ENCODE measurements around the gene CCDC59. TPM values are rescaled to one million over a fixed set of nuclear protein-coding genes. Genes with fewer than 3 reads are reported as not detected.

The CCDC59 gene
- total and polyA plus RNA-seq, 10 of the 15 experiments (the other 5 are each of a cell fraction or from before 2014, with no cell fraction given), result 30.4 to 128 (median 84.0) TPM

- Histone ChIP-seq H3K27ac (ENCODE audit: control insufficient read depth, insufficient read depth) (no peak overlapping the region), H3K4me3 (no peak overlapping the region), H3K9me3 (replicated peaks; ENCODE audit: control insufficient read depth, insufficient read depth, low read length) (no peaks in the 10 kb centered on the region), H3K79me2 (ENCODE audit: control insufficient read depth, insufficient read depth, low read length) (no peaks in the 10 kb centered on the region), H3K36me3 (ENCODE audit: control insufficient read depth in 2 of 2, insufficient read depth in 2 of 2, low read length in 1 of 2) (peaks cover 0 to 4% of the 10 kb centered on the region in 2 experiments; a peak in 2 of 4 replicates), H3K4me1 (ENCODE audit: control insufficient read depth, insufficient read depth, low read length) (no peaks in the 10 kb centered on the region), H3K9ac (ENCODE audit: control insufficient read depth, insufficient read depth, low read length) (no peak overlapping the region), H3K4me2 (ENCODE audit: control insufficient read depth, insufficient read depth) (no peak overlapping the region), H4K20me1 (ENCODE audit: control insufficient read depth, insufficient read depth) (no peaks in the 10 kb centered on the region), H3K27me3 (replicated peaks in 1 of 2; ENCODE audit: control insufficient read depth in 2 of 2, insufficient read depth in 2 of 2, low read length in 1 of 2) (no peaks in the 10 kb centered on the region), H2AFZ (ENCODE audit: control insufficient read depth, low read depth, low read length) (no peak overlapping the region)
- BruUV-seq (replicated peaks), result no TSS peak
- in situ Hi-C loops (cut with MboI) (loop anchor here (25.0 kb wide), 1 partner anchor 1538 kb away; no protein-coding TSS in a partner anchor), intact Hi-C loops (cut with micrococcal nuclease; ENCODE audit: unreplicated experiment) (loop anchor here (10.0 kb wide), 1 partner anchor 395 kb away; no protein-coding TSS in a partner anchor)
- TF ChIP-seq ELK1 (IDR thresholded peaks at IDR 0.05; ENCODE audit: low read depth, low read length) (no peak), MLLT1 (IDR thresholded peaks at IDR 0.05) (no peak), NR2F1 (conservative IDR thresholded peaks at IDR 0.05) (no peak), CHD1 (IDR thresholded peaks at IDR 0.05; ENCODE audit: low read depth, low read length) (no peak), SMC3 (IDR thresholded peaks at IDR 0.05; ENCODE audit: borderline replicate concordance, low read length) (no peak), RAD51 (IDR thresholded peaks at IDR 0.05) (no peak), CREB1 (IDR thresholded peaks at IDR 0.05; ENCODE audit: low read depth) (no peak), ETV6 (conservative IDR thresholded peaks at IDR 0.05 in 1 of 2, IDR thresholded peaks at IDR 0.05 in 1 of 2; ENCODE audit: borderline replicate concordance in 1 of 2, low read depth in 1 of 2) (no peak), STAT1 (conservative IDR thresholded peaks at IDR 0.05) (no peak), SPI1 (IDR thresholded peaks at IDR 0.05; ENCODE audit: borderline replicate concordance, insufficient read depth, low read depth, low read length) (no peak), YBX1 (IDR thresholded peaks at IDR 0.05) (no peak), CBFB (IDR thresholded peaks at IDR 0.05; ENCODE audit: low read depth) (no peak), TCF7 (IDR thresholded peaks at IDR 0.05; ENCODE audit: borderline replicate concordance) (no peak), SKIL (IDR thresholded peaks at IDR 0.05; ENCODE audit: low read depth, poor library complexity, severe bottlenecking) (no peak), FOXM1 (IDR thresholded peaks at IDR 0.05; ENCODE audit: low read depth, low read length) (no peak), IRF3 (IDR thresholded peaks at IDR 0.05) (no peak)
- RAD21 ChIA-PET (ENCODE audit: unreplicated experiment), result no interaction called here
- DNase-seq (ENCODE audit: low read depth, low spot score) (no peak), ATAC-seq (no peak), FAIRE-seq (no peak)
- SMC1A ChIA-PET (ENCODE audit: uncharacterized antibody, unreplicated experiment), result no interaction called here
- WGBS (ENCODE audit: insufficient coverage, insufficient replicate concordance, low lambda C conversion rate, missing lambda C conversion rate), result 97% methylated on average over 3 of the region's 3 CpGs
- CTCF ChIA-PET, result interaction anchor here (1.1 to 1.8 kb wide), 2 partner anchors 8 to 705 kb away, joined by 3 to 5 read pairs; partner anchors contain the start of genes CCDC59 and METTL25
- POLR2A ChIA-PET, result no interaction called here
Measured at GRCh38 chr12:82350161-82350560, 8.0 kb downstream of the CCDC59 start.

All from GM12878 (cell line).